Right ventricle myocardium inferior (tissue), 1 donor: ENCODE data around the gene METTL8. TPM values are rescaled to one million over a fixed set of nuclear protein-coding genes. Genes with fewer than 3 reads are reported as not detected.
"Not testable (repeated sequence)": the region's sequence is repeated elsewhere in the genome, so short reads cannot be mapped to it uniquely, and the experiment has no call there.

Source experiments
- ATAC-seq: fragments of 200-7000 bp; cut with Tn5 transposase; one replicate; pipeline ENCODE4 v1.9.1; 2020; ENCODE audit warnings: mild to moderate bottlenecking, moderate library complexity
- DNase-seq: peaks from one replicate; pipeline ENCODE4 v3.0.0; 2021; ENCODE audit errors: missing footprints
- intact Hi-C: fragments of 100-400 bp; cut with DNase I; formaldehyde crosslinking; loops from one replicate; pipeline ENCODE4 v1.11.0; 2022
- total RNA-seq: library from RNA; stranded (reverse); fragmentation: NEBNext Ultra II Directional; extraction: Animal tissue kit (Norgen Biotek cat#: 25700); gene quantifications from one replicate; pipeline ENCODE4 v1.2.1, GENCODE V29; 2021
- donor health status: DM: no; HTN: yes; CAD: no; lungs with severe emphysema.

Gene METTL8
- total RNA-seq, 1 donor from 2014 or later, result 12.0 TPM

DNA sequence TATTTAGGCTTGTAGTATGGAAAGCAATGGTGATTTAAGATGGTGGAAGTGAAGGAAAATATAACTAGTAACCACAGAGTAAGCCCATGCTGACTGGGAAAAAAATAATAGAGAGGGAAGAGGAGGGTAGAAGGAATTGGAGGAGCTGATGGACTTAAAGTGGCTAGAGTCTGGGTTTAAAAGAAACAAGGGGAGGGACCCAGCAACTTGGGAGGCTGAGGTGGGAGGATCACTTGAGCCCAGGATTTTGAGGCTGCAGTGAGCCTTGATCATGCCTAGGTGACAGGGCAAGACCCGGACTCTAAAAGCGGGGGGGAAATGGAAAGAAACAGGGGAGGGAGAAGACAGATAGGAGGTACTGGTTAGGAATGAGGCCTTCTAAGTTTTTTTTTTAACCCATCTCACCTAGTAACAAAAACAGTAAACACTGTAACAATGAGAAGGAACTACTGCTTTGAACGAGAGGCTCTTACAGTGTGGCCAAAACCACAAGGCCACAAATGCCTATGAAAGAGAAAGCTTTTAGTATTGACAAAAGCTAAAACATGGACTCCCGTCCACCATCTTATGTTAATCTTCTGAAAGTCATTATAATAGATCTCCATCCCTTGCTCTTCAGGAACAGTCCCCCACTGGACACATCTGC, 26.6 kb downstream of the METTL8 start:
- intact Hi-C loops, result no loop called here
- ATAC-seq (no peak), DNase-seq (no peak)

DNA sequence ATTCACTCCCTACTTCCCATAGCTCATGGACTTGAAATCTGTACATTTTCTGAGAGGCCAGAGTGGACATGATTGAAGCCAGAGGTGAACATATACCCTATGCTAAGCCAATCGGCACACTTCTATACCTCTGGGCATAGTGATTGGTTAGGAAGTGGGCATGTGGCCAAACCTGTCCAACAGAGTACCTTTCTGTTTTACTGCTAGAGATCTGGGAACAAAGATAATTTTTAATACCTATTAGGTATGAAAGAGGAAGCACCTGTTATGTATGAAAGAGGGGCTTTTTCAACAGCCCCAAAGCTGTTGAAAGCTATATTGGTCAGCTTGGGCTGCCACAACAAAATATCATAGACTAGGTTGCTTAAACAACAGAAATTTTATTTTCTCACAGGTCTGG, 27.7 kb downstream of the METTL8 start:
- no peak for DNase-seq
- ATAC-seq, result no peak
- intact Hi-C loops, result no loop called here

DNA sequence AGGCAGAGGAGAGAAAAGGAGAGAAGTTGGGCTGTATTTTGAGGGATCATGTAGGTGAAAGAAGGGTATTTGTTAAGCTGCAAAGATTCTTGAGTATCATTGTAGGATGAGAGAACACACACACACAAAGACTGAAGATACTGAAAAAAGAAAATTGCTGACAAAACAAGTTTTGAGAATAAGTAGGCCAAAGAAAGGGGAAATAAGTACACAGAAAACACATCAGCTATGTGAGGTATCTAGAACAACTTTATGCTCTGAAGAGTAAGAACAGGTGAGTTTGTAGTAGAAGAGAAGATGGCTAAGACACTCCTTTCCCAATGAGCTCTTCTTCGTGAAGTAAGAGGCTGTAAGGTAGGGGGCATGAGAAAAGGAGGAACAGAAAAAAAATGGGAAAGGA, 28.2 kb downstream of the METTL8 start:
- intact Hi-C loops, result no loop called here
- ATAC-seq, result no peak
- DNase-seq, result no peak

DNA sequence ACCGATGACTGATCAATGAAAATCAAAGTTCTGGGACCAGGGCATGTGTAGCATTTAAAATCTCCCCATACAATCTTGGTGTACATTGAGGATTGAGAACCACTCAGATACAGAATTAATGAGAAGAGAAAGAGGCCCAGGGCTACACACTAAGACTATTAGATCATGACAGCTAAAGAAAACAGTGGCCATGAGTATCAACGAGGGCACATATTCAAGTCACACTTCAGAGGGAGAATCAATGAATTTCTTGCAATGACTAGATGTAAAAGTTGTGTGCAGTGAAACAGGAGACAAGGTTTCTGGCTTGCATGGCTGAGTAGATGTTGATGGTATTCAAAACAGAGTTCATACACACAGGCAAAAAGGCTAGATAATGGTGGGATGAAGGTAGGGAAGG, 29.1 kb downstream of the METTL8 start:
- intact Hi-C loops, result no loop called here
- ATAC-seq (no peak), DNase-seq (no peak)

DNA sequence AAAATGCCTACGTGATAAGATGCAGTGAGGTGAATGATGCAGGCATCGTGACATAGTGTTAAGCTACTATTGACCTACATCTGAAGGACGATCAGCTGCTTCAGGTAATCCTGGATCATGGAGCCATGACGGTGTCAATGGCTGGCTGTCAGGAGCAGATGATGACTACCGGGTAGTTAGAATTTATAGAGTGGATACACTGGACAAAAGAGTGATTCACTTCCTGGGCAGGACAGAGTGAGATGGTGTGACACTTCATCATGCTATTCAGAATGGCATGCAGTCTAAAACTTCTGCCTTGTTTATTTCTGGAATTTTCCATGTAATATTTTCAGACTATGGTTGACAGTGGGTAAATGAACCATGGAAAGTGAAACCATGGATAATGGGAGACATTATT, 29.5 kb downstream of the METTL8 start:
- no peak for DNase-seq
- intact Hi-C loops, result no loop called here
- no peak for ATAC-seq

DNA sequence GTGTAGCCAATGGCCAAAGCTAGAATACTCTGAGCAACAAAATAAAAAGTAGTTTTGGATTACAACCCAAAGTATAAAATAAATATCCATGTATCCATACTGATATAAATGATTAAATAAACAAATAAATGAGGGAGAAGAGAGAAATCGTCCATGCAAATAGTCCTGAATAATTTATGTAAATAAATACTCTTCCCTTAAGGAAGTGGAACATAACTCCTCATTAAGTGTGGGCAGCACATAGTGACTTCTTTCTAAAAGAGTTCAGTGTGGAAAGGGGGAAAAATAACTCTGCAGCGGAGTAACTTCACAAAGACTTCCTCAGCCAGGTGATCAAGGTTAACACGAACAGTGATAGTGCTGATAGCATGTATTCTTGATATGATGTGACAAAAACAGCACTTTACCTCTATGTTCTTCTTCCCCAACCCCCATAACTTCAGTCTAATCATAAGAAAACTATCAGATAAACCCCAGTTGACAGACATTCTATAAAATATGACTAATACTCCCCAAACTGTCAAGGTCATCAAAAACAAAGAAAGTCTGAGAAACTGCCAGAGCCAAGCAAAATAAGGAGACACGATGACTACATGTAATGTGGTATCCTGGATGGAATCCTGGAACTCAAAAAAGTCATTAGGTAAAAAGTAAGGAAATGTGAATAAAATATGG, 30.7 kb downstream of the METTL8 start:
- no peak for DNase-seq
- ATAC-seq, result no peak
- intact Hi-C loops, result no loop called here

DNA sequence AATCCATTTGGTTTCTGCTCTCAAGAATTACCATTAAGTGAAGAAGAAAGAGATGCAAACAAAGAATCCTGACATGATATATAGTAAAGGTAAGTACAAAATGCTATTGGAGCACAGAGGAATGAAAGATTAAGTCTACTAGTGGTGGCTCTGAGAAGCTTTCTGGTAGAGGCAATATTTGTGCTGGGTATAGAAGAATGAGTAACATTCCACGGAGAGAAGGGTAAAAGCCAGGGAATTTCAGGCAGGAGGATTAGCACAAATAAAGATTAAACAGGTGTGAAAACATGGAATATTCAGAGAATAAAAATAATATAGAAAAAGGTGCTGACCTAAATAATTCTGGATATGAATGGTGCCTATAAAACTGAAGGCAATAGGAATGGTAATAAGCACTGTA, 31.8 kb downstream of the METTL8 start:
- ATAC-seq (no peak), DNase-seq (no peak)
- intact Hi-C loops, result no loop called here

DNA sequence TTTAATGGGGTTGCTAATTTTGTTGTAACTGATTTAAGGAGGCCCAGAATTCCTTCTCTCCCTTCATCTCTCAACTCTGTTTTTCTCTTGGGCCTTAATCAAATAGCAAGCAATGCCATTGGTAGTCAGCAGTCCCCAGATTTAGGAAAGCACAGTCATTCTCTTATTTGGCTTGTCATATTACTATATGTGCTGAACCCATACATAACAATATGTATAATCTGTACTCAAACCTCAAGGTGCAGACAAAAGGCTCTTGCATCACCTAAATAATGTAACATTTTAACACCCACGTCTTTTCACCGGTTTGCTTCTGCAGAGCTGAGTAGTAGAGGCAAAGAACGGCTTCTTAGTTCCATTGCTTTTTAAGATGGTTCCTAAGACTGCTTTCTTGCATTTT, 33.4 kb downstream of the METTL8 start:
- DNase-seq (no peak), ATAC-seq (no peak)

DNA sequence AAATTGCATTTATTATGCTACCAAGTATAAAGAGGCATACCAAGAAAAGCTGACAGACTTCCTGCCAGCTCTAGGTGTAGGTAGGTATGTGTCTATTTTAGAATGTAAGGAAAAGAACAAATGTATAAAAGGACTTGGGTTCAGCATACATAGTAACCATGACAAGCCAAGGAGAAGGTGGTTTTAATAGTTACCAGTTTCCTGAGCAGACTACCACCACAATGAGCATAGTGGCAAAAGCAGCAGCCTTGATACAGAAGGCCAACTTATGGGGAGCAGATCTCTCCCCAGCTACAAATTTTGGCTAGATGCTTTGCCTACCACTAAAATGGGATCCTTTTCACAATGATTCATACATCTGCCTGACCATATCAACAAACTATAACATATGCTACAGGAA, 34.5 kb downstream of the METTL8 start:
- intact Hi-C loops, result no loop called here
- ATAC-seq (no peak), DNase-seq (no peak)

More for the DNA sequence above, 33.4 kb downstream of the METTL8 start:
- intact Hi-C loops, result no loop called here

DNA sequence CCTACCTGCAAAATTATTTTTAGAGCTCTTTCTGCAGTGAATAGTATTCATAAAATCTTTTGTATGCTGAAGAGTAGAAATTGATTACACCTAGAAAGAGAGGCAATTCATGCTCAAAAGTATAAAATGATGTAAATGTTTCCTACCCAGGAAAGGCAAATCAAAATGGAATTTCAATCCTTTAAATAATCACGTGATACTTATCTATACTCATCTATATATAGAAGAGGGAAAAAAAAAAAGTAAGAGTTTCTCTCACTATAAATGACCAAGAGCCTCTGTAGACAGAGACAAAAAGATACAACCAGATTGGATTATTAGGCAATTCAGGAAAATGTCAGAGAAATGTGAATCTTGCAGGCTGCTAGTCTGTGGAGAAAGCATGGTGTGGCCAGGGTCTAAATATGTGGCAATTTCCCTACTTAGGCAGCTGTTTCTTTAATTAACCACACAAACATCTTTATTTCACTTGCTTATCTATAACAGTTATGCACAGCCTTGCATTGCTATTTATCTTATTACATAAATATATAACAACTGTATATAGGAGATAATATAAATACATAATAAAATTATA, 39.5 kb downstream of the METTL8 start:
- intact Hi-C loops, result no loop called here
- no peak for DNase-seq
- no peak for ATAC-seq

DNA sequence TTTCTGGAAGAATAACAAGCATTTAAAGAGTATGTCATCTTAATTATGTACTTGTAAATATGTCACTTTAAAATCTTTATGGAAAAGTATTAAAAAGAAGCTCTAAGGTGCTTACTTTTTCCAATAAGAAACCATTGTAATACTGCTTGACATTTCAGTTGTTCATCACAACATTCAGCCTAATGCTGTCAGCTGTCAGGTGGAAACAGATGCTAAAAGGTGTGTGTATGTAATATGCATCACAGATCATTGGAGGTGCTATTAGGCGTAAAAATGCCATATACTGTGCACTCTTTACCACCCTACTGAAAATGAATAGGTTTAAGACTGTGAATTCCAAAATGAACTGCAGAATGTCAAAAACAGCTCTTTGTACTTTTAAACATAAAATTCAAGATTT, 40.3 kb downstream of the METTL8 start:
- no peak for DNase-seq
- intact Hi-C loops, result no loop called here

DNA sequence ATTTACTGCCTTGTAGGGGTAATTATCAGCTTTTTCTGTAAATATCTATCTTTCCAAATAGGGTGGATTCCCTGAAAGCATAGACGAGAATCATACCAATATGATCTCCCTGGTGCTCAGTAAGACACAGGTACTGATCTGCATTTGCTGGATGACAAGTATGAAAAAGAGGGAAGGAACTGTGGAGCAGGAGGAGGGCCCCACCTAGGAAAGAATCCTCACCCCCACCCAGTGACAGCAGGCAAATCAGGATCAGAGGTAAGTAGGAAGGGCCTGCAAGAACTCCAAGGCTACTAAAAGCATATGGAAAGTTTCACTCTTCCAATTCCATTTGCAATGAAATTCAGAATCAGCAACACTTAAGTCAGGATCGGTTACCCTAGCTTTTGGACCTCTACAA, 42.3 kb downstream of the METTL8 start:
- intact Hi-C loops, result no loop called here
- DNase-seq (no peak), ATAC-seq (no peak)

More for the DNA sequence above, 40.3 kb downstream of the METTL8 start:
- no peak for ATAC-seq

DNA sequence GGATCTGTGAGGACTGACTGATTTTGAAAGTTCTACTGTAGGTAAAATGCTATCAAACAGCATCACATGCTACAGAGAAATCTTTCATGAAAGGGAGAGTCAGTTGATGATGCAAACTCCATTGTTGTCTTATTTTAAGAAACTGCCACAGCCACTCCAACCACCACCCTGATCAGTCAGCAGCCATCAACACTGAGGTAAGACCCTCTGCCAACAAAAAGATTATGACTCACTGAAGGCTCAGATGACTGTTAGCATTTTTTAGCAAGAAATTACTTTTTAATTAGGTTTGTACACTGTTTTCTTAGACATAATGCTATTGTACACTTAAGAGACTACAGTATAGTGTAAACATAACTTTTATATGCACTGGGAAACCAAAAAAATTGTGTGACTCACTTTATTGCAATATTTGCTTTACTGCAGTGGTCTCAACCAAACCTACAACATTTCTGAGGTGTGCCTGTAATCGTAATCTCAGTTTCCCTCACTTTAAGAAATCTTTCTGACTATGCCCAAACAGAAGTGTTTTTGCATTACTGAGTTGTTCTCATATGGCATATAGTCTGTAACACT, 42.8 kb downstream of the METTL8 start:
- intact Hi-C loops, result no loop called here
- no peak for DNase-seq
- ATAC-seq, result no peak

DNA sequence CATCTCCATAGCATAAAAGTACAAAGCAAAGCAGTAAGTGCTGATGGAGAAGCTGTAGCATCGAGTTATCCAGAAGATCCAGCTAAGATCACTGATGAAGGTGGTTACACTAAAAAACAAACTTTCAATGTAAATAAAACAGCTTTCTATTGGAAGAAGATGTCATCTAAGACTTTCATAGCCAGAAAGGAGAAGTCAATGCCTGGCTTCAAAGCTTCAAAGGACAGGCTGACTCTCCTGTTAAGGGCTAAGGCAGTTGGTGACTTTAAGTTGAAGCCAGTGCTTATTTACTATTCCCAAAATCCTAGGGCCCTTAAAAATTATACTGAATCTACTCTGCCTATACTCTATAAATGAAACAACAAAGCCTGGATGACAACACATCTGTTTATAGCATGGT, 44.0 kb downstream of the METTL8 start:
- intact Hi-C loops, result no loop called here
- ATAC-seq, result no peak
- DNase-seq, result no peak

DNA sequence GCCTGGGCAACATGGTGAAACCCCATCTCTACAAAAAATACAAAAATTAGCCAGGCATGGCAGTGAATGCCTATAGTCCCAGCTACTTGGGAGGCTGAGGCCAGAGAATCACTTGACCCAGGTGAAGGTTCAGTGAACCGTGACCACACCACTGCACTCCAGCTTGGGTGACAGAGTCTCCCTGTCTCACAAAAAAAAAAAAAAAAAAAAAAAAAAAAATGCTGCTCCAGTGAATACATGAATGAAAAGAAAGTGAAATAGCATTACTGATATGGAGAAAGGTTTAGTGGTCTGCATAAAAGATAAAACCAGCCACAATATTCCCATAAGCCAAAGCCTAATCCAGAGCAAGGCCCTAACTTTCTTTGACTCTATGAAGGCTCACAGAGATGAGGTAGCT, 44.5 kb downstream of the METTL8 start:
- DNase-seq (no peak), ATAC-seq (no peak)
- intact Hi-C loops, result no loop called here

DNA sequence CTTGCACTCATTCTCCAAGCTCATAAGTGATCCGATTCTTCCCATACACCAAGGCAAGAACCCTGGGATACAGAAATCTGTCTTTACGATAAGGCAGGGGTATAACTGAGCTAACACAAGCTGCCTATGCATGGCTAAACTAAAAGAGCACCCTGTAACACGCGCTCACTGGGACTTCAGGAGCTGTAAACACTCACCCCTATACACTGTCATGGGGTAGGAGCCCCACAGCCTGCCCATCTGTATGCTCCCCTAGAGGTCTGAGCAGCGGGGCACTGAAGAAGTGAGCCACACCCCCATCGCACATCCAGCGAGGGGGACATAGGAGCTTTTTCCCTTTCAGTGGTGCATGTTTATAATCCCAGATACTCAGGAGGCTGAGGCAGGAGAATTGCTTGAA, 46.7 kb downstream of the METTL8 start:
- intact Hi-C loops, result no loop called here
- ATAC-seq (no peak), DNase-seq (no peak)

DNA sequence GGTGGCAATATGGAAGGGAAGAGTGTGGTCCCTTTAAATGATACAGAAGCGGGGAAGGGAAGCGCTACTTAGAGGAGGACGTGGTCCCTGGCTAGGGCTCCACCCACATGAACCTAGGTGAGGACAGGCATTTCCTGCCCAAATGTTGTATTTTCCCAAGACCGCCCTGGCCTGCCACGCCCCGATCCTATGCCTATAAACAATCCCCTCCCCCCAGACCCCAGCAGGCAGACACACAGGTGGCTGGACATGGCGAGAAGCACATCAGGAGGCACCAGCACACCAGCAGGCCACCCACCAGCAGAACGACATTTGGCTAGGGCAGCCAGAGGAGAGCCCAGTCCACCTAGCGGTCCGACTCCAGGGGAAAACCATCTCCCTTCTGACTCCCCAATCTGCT, 47.2 kb downstream of the METTL8 start:
- intact Hi-C loops, result no loop called here
- DNase-seq, result no peak
- ATAC-seq, result no peak

DNA sequence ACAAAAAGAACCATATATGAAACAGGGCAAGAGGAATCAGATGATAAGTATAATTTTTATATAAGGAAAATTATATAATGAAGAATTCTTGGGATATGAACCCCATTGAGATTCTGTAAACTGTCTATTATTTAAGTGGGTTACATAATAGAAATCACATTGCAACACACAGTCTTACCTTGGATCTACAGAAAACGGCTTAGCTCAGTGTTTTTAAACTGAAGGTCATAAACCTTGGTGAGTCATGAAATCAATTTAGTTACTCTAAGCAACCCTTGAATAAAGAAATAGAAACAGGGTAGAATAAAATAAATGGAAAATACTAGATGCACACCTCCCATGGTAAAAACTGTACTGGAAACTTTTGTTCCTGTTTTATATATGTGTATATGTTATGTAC, 50.7 kb downstream of the METTL8 start:
- DNase-seq (no peak), ATAC-seq (no peak)
- intact Hi-C loops, result no loop called here

DNA sequence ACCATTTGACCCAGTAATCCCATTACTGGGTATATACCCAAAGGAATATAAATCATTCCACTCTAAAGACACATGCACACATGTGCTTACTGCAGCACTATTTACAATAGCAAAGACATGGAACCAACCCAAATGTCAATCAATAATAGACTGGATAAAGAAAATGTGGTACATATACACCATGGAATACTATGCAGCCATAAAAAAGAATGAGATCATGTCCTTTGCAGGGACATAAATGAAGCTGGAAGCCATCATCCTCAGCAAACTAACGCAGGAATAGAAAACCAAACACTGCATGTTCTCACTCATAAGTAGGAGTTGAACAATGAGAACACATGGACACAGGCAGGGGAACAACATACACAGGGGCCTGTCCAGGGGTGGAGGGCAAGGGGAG, 51.6 kb downstream of the METTL8 start:
- DNase-seq, intact Hi-C loops, ATAC-seq: not testable (repeated sequence)

DNA sequence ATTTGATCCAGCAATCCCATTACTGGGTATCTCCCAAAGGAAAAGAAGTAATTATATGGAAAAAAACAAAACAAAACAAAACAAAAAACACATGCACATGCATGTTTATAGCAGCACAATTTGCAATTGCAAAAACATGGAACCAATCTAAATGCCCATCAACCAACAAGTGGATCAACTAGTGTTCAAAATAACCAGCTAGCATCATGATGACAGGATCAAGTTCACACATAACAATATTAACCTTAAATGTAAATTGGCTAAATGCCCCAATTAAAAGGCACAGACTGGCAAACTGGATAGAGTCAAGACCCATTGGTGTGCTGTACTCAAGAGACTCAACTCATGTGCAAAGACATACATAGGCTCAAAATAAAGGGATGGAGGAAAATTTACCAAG, 55.9 kb downstream of the METTL8 start:
- intact Hi-C loops, ATAC-seq, DNase-seq: not testable (repeated sequence)
